Superior temporal gyrus (tissue), 1 donor: Measurements from ENCODE around the gene IQGAP1.

Experiments used
- DNase-seq: peaks from one replicate; pipeline ENCODE4 v3.0.0-alpha.2; 2016; ENCODE audit errors: extremely low spot score

Gene IQGAP1

DNA sequence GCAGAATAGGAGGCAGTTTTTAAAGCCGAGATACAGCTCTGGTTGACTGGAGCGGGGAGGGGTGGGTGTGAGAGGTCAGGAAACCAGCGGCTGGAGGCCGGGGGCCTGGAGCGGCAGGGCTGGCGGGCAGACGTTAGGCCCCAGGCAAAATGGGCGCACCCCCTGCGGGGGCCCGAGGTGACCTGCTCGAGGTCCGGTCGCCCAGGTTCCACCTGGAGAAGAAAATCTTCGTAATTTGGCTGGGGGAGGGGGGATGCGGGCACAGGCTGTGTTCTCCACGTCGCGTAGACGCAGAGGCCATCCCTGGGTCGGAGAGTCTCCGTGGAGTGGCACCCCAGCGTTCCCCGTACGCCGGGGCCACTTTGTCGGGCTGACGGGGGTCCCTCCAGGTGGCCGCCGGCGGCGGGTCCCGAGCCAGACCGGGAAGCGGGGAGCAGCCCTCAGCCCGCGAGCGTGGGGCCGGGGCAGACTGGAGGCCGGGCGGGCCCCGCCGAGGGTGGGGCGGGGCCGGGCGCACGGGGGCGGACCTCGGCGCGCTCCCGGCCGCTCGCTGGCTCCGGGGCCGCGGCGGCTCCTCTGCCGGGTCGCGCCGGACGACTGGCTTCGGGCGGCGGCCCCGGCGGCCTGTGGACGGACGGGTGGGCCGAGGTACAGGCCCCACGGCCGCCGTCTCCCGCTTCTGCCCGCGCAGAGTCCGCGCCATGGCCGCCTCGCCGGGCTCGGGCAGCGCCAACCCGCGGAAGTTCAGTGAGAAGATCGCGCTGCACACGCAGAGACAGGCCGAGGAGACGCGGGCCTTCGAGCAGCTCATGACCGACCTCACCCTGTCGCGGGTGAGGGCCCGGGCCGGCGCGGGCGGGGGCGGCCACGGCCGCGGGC lies 141.6 kb downstream of the IQGAP1 start, which contains the start of gene CRTC3:
TSS of gene CRTC3 (plus strand) at position 553 of the 879 bp plus-strand sequence. CDS start at position 702, 149 bp downstream.
- no peak for DNase-seq

GRCh38 chr15:90530250-90531051 lies 142.4 kb downstream of the IQGAP1 start:
- DNase-seq: peak; percentile 57

- DNase-seq: no peak
Observed at GRCh38 chr15:90531147-90531546, 143.1 kb downstream of the IQGAP1 start.

GRCh38 chr15:90535254-90535653 lies 147.2 kb downstream of the IQGAP1 start:
- DNase-seq: no peak

- no peak for DNase-seq
Observed at GRCh38 chr15:90539789-90540188, 151.7 kb downstream of the IQGAP1 start.

DNA sequence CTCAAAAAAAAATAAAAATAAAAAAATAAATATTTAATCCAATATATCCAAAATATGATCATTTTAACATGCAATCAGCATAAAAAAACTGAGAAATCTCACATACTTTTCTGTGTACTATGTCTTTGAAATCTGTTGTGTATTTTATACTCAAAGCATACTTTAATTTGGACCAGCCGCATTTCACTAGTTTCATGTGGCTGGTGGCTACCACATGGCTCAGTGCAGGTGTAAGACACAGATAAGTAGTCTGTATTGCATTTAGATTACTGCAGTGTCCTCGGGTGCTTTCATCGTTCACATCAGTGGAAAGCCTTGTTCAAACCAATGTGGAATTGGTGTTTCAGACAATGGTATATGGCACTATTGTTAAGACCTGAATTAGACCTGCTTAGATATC lies 152.7 kb downstream of the IQGAP1 start:
- no peak for DNase-seq

GRCh38 chr15:90545095-90545494 lies 157.1 kb downstream of the IQGAP1 start:
- no peak for DNase-seq

DNA sequence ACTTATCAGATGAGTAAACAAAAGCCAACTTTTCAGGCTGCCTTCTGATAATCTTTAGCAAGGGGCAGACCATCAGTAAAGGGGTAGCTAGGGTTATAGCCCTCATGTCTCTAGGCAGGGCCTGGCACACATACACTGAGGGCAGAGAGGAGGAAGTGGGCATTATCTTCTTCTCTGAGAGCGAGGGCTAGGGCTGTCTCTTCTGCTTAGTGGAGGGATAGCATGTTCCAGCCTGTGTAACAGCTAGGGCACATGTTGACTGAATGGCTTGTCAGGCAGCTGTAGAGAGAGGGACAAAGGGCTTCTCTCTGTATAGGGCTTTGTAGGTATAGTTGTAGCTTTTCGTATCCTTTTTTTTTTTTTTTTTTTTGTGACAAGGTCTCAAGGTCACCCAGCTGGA lies 159.5 kb downstream of the IQGAP1 start:
- DNase-seq: no peak

- no peak for DNase-seq
Observed at GRCh38 chr15:90550919-90551318, 162.9 kb downstream of the IQGAP1 start.
